ENCODE results near the gene HMGN2.

Gene HMGN2

DNA sequence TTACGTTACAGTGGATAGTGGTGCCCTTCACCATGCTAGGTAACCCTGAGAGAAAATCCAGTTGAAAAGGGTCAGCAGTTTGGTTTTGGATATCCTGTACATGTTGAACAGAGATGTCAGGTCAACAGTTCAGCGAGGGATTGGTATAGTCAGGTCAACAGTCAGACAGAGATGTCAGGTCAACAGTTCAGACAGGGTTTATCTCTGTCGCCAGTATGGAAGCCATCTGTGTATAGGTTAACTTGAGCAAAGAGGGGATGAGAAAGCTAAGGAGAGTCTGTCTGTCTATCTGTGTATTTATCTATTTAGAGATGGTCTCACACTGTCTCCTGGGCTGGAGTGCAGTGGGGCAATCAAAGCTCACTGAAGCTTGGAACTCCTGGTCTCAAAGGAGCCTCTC is 22.4 kb upstream of the HMGN2 start:
- TF ChIP-seq, protein P1, sequence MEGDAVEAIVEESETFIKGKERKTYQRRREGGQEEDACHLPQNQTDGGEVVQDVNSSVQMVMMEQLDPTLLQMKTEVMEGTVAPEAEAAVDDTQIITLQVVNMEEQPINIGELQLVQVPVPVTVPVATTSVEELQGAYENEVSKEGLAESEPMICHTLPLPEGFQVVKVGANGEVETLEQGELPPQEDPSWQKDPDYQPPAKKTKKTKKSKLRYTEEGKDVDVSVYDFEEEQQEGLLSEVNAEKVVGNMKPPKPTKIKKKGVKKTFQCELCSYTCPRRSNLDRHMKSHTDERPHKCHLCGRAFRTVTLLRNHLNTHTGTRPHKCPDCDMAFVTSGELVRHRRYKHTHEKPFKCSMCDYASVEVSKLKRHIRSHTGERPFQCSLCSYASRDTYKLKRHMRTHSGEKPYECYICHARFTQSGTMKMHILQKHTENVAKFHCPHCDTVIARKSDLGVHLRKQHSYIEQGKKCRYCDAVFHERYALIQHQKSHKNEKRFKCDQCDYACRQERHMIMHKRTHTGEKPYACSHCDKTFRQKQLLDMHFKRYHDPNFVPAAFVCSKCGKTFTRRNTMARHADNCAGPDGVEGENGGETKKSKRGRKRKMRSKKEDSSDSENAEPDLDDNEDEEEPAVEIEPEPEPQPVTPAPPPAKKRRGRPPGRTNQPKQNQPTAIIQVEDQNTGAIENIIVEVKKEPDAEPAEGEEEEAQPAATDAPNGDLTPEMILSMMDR (IDR thresholded peaks at IDR 0.05): no peak

DNA sequence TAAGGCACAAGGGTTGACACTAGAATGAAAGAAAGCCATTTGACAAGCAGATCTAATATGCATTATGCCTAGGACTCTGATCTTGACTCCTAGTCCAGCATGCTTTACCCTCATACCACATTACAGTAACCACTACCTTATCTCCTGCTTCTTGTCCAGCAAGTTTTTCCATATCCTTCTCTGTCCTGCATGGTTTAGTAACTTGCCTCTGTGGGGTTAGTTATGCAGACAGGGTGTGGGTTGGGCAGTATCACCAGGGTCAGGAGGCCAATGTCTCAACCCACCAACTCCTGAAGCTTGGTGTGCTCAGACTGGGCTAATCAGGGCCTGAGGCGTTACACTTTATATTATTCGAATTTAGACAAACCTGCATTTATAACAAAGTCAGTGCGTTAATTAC is 21.3 kb upstream of the HMGN2 start:
- TF ChIP-seq, protein P1 (IDR thresholded peaks at IDR 0.05): no peak

DNA sequence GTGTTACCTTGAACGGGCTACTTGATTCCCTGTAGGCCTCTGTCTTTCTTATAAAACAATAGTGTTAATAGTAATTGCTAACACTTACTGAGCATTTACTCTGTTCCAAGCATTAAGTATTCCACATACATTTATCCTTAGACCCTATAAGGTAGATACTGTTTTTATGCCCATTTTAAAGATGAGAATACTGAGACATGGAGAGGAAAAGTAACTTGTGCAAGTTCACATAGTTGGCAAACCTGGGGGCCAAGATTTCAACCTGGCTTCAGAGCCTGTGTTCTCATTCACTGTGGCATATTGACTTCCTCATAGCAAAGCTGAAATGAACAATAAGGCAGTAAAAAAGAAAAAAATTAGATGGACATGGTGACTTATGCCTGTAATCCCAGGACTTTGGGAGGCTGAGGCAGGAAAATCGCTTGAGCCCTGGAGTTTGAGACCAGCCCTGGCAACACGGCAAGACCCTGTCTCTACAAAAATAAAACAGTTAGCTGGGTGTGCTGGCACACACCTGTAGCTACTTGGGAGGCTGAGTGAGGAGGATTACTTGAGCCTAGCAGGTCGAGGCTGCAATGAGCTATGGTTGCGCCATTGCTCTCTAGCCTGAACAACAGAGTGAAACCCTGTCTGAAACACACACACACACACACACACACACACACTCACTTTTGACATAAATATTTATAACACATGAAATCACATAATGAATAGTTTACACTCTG is 19.6 kb upstream of the HMGN2 start:
- TF ChIP-seq, protein P1 (IDR thresholded peaks at IDR 0.05): no peak

DNA sequence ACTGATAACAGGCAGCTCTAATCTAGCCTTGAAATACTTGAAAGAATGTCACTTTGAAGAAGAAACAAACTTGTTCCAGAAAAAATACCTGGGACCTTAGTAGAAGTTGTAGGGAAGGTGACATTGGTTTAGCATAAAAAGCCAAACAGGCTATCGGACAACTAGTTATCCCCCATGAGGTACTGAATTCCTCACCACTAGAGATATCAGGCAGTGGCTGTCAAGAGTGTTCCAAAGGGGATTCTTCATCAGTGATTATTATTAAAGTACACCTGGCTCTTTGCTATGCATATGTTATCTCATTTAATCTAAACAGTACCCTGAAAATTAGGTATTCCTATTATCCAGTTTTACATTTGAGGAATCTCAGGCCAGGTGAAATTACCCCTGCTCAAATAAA is 13.1 kb upstream of the HMGN2 start:
- TF ChIP-seq, protein P1 (IDR thresholded peaks at IDR 0.05): no peak

DNA sequence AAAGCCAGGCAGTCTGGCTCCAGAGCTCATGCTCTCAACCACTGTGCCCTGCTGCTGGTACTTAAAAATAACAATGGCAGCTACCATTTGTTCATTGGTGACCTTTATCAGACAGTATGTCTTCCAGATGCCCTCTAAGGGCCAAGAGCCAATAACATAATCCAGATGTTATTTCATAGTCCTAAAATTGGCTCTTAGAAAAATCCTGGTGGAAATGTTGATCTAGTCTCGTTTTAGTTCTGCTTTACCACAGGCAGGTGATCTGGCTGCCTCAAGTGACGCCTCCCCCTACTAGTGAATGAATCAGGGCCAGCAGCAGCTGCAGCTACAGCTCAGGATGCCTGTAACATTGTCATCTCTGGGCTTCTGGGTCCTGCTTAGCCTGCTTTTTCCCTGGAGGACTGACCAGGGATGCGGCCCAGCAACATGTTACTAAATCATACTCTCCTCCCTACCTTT is 12.6 kb upstream of the HMGN2 start:
- TF ChIP-seq, protein P1 (IDR thresholded peaks at IDR 0.05): no peak

DNA sequence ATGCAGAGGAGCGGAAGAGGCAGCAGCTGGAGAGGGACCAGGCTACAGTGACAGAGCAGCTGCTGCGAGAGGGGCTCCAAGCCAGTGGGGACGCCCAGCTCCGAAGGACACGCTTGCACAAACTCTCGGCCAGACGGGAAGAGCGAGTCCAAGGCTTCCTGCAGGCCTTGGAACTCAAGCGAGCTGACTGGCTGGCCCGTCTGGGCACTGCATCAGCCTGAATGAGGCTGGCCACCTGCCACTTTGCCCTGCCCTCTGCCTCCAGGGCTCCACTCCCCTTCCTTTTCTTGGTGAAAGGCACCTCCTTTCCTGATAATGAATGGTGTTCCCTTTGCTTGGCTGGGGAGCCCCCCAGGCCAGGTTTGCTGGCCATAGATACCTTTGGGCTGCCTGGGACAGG is 3.3 kb upstream of the HMGN2 start:
- TF ChIP-seq, protein P1 (IDR thresholded peaks at IDR 0.05): no peak

DNA sequence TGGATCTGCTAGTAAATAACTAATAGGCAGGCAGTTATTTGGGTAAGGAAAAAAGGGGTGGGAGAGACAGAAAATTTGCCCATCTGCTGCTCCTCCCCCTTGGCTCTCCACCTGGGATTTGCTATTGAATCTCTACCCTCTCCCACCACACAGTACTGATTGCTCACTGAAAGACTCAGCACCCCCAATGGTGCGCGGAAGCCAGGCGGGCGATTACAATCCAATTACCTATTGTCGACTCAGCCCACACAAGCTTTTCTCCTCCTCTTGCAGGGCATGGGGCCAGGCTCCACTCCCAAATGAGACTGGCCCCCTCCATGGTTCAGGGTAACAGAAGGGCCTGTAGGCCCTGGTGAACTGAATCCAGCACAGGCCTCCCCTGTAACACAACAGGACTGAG is 2.7 kb upstream of the HMGN2 start:
- TF ChIP-seq, protein P1 (IDR thresholded peaks at IDR 0.05): no peak
